MCF 10A (cell line): ENCODE measurements around the gene ST3GAL5. TPM values are rescaled to one million over a fixed set of nuclear protein-coding genes. Genes with fewer than 3 reads are reported as not detected.
A peak's percentile ranks its signal among the peaks of the same experiment; 100 is the strongest.

ENCODE experiments used
- BruUV-seq: library from RNA; stranded (reverse); fragments of 400-500 nt; replicated peaks from 2 replicates; lab custom pipeline; 2021; lab: Mats Ljungman, UMichigan
- CTCF ChIA-PET: fragments of 300-600 bp; sonication (Branson Sonifier 250); formaldehyde crosslinking; extraction: SDS; loops from one replicate; lab custom pipeline; 2021; ENCODE audit warnings: antibody characterized with exemption, inconsistent platforms; lab: Yijun Ruan, JAX
- POLR2A ChIA-PET: fragments of 300-600, 350-650 bp; sonication (Branson Sonifier 250); formaldehyde crosslinking; extraction: SDS; loops from one replicate; lab custom pipeline; 2020; ENCODE audit warnings: antibody characterized with exemption, inconsistent platforms; lab: Yijun Ruan, JAX
- DNase-seq: peaks from one replicate; pipeline ENCODE4 v3.0.0-alpha.2; 2018; ENCODE audit not compliant: unreplicated experiment
- H3K27ac Mint-ChIP-seq: one replicate; pipeline ENCODE4 v1.8.0; 2022; ENCODE audit warnings: mild to moderate bottlenecking, low read depth, mixed read lengths; ENCODE audit not compliant: unreplicated experiment
- H3K27me3 Mint-ChIP-seq: one replicate; pipeline ENCODE4 v1.8.0; 2022; ENCODE audit warnings: mixed read lengths; ENCODE audit not compliant: insufficient read depth, unreplicated experiment
- H3K36me3 Mint-ChIP-seq: one replicate; pipeline ENCODE4 v1.8.0; 2022; ENCODE audit warnings: mild to moderate bottlenecking, moderate library complexity, mixed read lengths; ENCODE audit not compliant: insufficient read depth, unreplicated experiment
- H3K4me1 Mint-ChIP-seq: one replicate; pipeline ENCODE4 v1.8.0; 2022; ENCODE audit warnings: mixed read lengths; ENCODE audit not compliant: insufficient read depth, unreplicated experiment
- H3K4me3 Mint-ChIP-seq: one replicate; pipeline ENCODE4 v1.8.0; 2022; ENCODE audit warnings: mild to moderate bottlenecking, moderate library complexity, mixed read lengths; ENCODE audit not compliant: unreplicated experiment
- H3K9me3 Mint-ChIP-seq: one replicate; pipeline ENCODE4 v1.8.0; 2022; ENCODE audit warnings: mixed read lengths; ENCODE audit not compliant: unreplicated experiment
- CTCF ChIP-seq: fragments of 200-600 bp; IDR thresholded peaks from one replicate; pipeline ENCODE4 v1.8.0; 2022; ENCODE audit warnings: antibody characterized with exemption, mild to moderate bottlenecking; ENCODE audit not compliant: unreplicated experiment
- intact Hi-C: fragments of 100-400 bp; cut with micrococcal nuclease; formaldehyde crosslinking; loops from 2 replicates; pipeline ENCODE4 v1.14.1; 2022
- total RNA-seq: library from RNA; stranded (reverse); gene quantifications from 2 replicates; pipeline ENCODE4 v1.2.3, GENCODE V29; 2022

The ST3GAL5 gene
- total RNA-seq, 1 experiment from 2014 or later = 2.3 TPM

GRCh38 chr2:85827879-85828569, 60.8 kb downstream of the ST3GAL5 start:
- no peak for TF ChIP-seq CTCF
- ChIA-PET CTCF (interaction anchor here (0.5 to 10.1 kb wide), 55 partner anchors 8 to 667 kb away, joined by 3 to 165 read pairs (median 4); partner anchors contain the start of genes POLR1A and PTCD3), POLR2A (interaction anchor here (0.5 to 1.9 kb wide), 6 partner anchors 11 to 279 kb away, joined by 3 to 7 read pairs (median 4); no protein-coding TSS in a partner anchor)
- Mint-ChIP-seq H3K4me1 (peaks cover 5% of the 10 kb centered on the region), H3K36me3 (no peaks in the 10 kb centered on the region), H3K27ac (no peak overlapping the region), H3K27me3 (no peaks in the 10 kb centered on the region), H3K9me3 (no peaks in the 10 kb centered on the region), H3K4me3 (no peak overlapping the region)
- intact Hi-C loops = loop anchor here (1.0 kb wide), 2 partner anchors 61 to 252 kb away; no protein-coding TSS in a partner anchor
- BruUV-seq = no TSS peak
- DNase-seq = no peak

- Mint-ChIP-seq H3K27me3 (peaks cover 7% of the 10 kb centered on the region), H3K4me1 (peaks cover 5% of the 10 kb centered on the region), H3K9me3 (no peaks in the 10 kb centered on the region), H3K36me3 (no peaks in the 10 kb centered on the region), H3K27ac (no peak overlapping the region), H3K4me3 (no peak overlapping the region)
- BruUV-seq = no TSS peak
- intact Hi-C loops = loop anchor here (1.0 kb wide), 2 partner anchors 62 to 253 kb away; no protein-coding TSS in a partner anchor
- CTCF ChIA-PET = interaction anchor here (0.5 to 10.1 kb wide), 67 partner anchors 8 to 671 kb away, joined by 3 to 165 read pairs (median 4); partner anchors contain the start of genes POLR1A and PTCD3
- peak; percentile 90 for TF ChIP-seq CTCF
- POLR2A ChIA-PET = interaction anchor here (0.5 to 1.9 kb wide), 6 partner anchors 12 to 279 kb away, joined by 3 to 7 read pairs (median 4); no protein-coding TSS in a partner anchor
- peak; percentile 74 for DNase-seq
These were observed 61.6 kb downstream of the ST3GAL5 start for GRCh38 chr2:85826990-85827878.

- no peaks in the 10 kb centered on the region for H3K36me3 Mint-ChIP-seq
These were observed 64.8 kb downstream of the ST3GAL5 start for GRCh38 chr2:85823951-85824350.

More at GRCh38 chr2:85823951-85824350, 64.8 kb downstream of the ST3GAL5 start:
- ChIA-PET POLR2A (no interaction called here), CTCF (interaction anchor here (0.8 to 10.1 kb wide), 4 partner anchors 10 to 255 kb away, joined by 3 to 165 read pairs (median 7); partner anchors contain the start of gene ST3GAL5)
- no peak overlapping the region for H3K27ac Mint-ChIP-seq
- H3K27me3 Mint-ChIP-seq = peaks cover 36% of the 10 kb centered on the region
- H3K4me3 Mint-ChIP-seq = no peak overlapping the region
- no peak for TF ChIP-seq CTCF
- H3K4me1 Mint-ChIP-seq = peaks cover 5% of the 10 kb centered on the region
- no peak for DNase-seq
- no peaks in the 10 kb centered on the region for H3K9me3 Mint-ChIP-seq
- intact Hi-C loops = no loop called here
- no TSS peak for BruUV-seq
